Esophagus squamous epithelium (tissue), 4 donors: ENCODE results near the gene TMEM229A.

Experiments
- POLR2A ChIP-seq, 4 donors: fragments of 450-650 bp; IDR thresholded peaks; one replicate each; pipeline ENCODE4 v1.6.1; 2017; ENCODE audit warnings: antibody characterized with exemption in 4 of 4, mild to moderate bottlenecking in 4 of 4, moderate library complexity in 3 of 4
- TF ChIP-seq, protein P1 (sequence below), 6 experiments: fragments of 450-650 bp in 4 of 6; fragments of 200-600 bp in 2 of 6; sonication (generic) in 2 of 6; IDR thresholded peaks; one replicate each; pipeline ENCODE4 v1.5.1; 2016 to 2019; ENCODE audit warnings: antibody characterized with exemption in 6 of 6, mild to moderate bottlenecking in 4 of 6, moderate library complexity in 4 of 6

DNA sequence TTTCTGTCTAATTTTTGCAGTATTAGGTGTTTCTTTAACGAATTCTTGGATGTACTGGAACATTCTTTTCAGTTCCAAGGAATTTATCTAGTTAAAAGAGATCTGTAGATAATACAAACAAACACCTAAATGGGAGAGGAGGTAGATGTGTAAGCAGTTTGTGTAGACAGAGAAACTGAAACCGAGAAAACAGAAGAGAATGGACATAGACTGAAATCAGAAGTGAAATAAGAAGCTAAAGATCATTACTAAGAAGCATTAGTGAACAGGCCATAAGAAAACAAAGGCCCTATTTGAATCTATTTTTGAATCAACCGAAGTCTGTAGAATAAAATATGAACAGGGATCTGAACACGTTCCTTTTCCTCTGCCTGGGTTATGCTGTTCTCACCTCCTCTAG lies 26.5 kb upstream of the TMEM229A start:
- TF ChIP-seq POLR2A (IDR thresholded peaks at IDR 0.05) = no peak
- TF ChIP-seq, protein P1, sequence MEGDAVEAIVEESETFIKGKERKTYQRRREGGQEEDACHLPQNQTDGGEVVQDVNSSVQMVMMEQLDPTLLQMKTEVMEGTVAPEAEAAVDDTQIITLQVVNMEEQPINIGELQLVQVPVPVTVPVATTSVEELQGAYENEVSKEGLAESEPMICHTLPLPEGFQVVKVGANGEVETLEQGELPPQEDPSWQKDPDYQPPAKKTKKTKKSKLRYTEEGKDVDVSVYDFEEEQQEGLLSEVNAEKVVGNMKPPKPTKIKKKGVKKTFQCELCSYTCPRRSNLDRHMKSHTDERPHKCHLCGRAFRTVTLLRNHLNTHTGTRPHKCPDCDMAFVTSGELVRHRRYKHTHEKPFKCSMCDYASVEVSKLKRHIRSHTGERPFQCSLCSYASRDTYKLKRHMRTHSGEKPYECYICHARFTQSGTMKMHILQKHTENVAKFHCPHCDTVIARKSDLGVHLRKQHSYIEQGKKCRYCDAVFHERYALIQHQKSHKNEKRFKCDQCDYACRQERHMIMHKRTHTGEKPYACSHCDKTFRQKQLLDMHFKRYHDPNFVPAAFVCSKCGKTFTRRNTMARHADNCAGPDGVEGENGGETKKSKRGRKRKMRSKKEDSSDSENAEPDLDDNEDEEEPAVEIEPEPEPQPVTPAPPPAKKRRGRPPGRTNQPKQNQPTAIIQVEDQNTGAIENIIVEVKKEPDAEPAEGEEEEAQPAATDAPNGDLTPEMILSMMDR (IDR thresholded peaks at IDR 0.05) = no peak
